ENCODE results near the gene USP1. TPM values are rescaled to one million over a fixed set of nuclear protein-coding genes. Genes with fewer than 3 reads are reported as not detected.
A peak's percentile ranks its signal among the peaks of the same experiment; 100 is the strongest.

USP1 gene
- total RNA-seq (10 to 100 TPM; 20.5 to 42.1 TPM), polyA plus RNA-seq (10 to 100 TPM in 1 of 2 donors, 1 to 10 TPM in 1; 10.0 to 13.1 TPM)
- long read RNA-seq, donor 1, transcript USP1-201 (9 exons, 3,996 nt): major isoform, 7 of 18 reads
- long read RNA-seq, donor 1, partial matches to known transcripts: 11 of 18 reads
- long read RNA-seq, donor 1, other reads (novel, unspliced or antisense): 0 of 18 reads
- long read RNA-seq, donor 2, partial matches to known transcripts: 9 of 9 reads
- long read RNA-seq, donor 2, other reads (novel, unspliced or antisense): 0 of 9 reads
- long read RNA-seq, donor 3, partial matches to known transcripts: 11 of 13 reads
- long read RNA-seq, donor 3, other reads (novel, unspliced or antisense): 0 of 13 reads
- long read RNA-seq, donor 4, partial matches to known transcripts: 24 of 24 reads
- long read RNA-seq, donor 4, other reads (novel, unspliced or antisense): 0 of 24 reads
- long read RNA-seq, donor 5, transcript USP1-201 (9 exons, 3,996 nt): major isoform, 5 of 27 reads
- long read RNA-seq, donor 5, partial matches to known transcripts: 22 of 27 reads
- long read RNA-seq, donor 5, other reads (novel, unspliced or antisense): 0 of 27 reads

- WGBS, 2 donors: 0% methylated on average over 75 to 76 of the region's 76 CpGs
- Histone ChIP-seq H3K4me3 (peak within 1 kb of the TSS; percentile 92), H3K27ac (ENCODE audit: low read depth in 1 of 2, low read length in 1 of 2) (peak within 1 kb of the TSS; percentile 97 to 100), H3K9ac (ENCODE audit: insufficient read depth in 1 of 2, low read length in 2 of 2) (peak within 1 kb of the TSS; percentile 87 to 98), H3K4me1 (ENCODE audit: control insufficient read depth in 5 of 5, insufficient read depth in 5 of 5, low read length in 5 of 5) (peaks cover 0 to 24% (median 4%) of the 10 kb centered on the region in 5 donors), H3K36me3 (ENCODE audit: control insufficient read depth in 4 of 4, insufficient read depth in 4 of 4, low read length in 4 of 4) (peaks cover 0 to 9% (median 3%) of the 10 kb centered on the region in 4 donors), H3K9me3 (ENCODE audit: control insufficient read depth in 4 of 4, insufficient read depth in 3 of 4, low read length in 3 of 4) (no peaks in the 10 kb centered on the region), H3K27me3 (ENCODE audit: control insufficient read depth in 3 of 3, insufficient read depth in 3 of 3, low read length in 2 of 3) (no peaks in the 10 kb centered on the region)
- DNase-seq: peak in 2 of 3 donors; percentile 99 to 100
- ATAC-seq (ENCODE audit: insufficient read depth, low FRiP score): peak; percentile 89
- TF ChIP-seq CTCF (IDR thresholded peaks at IDR 0.05; ENCODE audit: control extremely low read depth, extremely low read depth): no peak
Measured at GRCh38 chr1:62436466-62437272, at the start of gene USP1. TSS of gene USP1 (plus strand) at chr1:62437049. CDS start at chr1:62439868, 2,819 bp downstream.

- Histone ChIP-seq H3K27me3 (ENCODE audit: control insufficient read depth in 3 of 3, insufficient read depth in 3 of 3, low read length in 2 of 3) (no peaks in the 10 kb centered on the region), H3K4me3 (no peak overlapping the region), H3K9ac (ENCODE audit: insufficient read depth in 1 of 2, low read length in 2 of 2) (no peak overlapping the region), H3K27ac (ENCODE audit: low read depth in 1 of 2, low read length in 1 of 2) (no peak overlapping the region), H3K4me1 (ENCODE audit: control insufficient read depth in 5 of 5, insufficient read depth in 5 of 5, low read length in 5 of 5) (peaks cover 0 to 18% (median 13%) of the 10 kb centered on the region in 5 donors), H3K36me3 (ENCODE audit: control insufficient read depth in 4 of 4, insufficient read depth in 4 of 4, low read length in 4 of 4) (no peaks in the 10 kb centered on the region), H3K9me3 (ENCODE audit: control insufficient read depth in 4 of 4, insufficient read depth in 3 of 4, low read length in 3 of 4) (no peaks in the 10 kb centered on the region)
- ATAC-seq (ENCODE audit: insufficient read depth, low FRiP score) (no peak), DNase-seq (no peak)
- WGBS, 2 donors: 94 to 95% methylated on average over 6 of the region's 6 CpGs
- TF ChIP-seq CTCF (IDR thresholded peaks at IDR 0.05; ENCODE audit: control extremely low read depth, extremely low read depth): no peak
Measured at GRCh38 chr1:62389531-62389930, 47.3 kb upstream of the USP1 start.

DNA sequence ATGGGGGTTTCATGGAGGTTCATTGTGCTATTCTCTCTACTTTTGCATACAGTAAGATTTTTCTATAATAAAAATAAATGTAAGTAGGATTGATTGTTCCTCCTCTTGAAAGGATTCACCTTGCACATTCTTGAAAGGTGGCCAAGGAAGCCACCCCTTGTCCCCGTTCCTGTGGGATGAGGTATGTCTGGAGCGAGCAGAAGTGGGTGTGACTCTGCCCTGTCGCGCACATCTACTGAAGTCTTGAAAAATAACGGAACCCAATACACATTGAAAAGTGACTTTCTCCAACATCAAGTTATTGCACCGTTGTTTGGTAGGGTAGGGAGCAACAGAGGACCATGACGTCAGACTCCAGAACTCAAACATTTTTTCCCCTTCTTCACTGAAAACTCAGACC lies 46.8 kb upstream of the USP1 start:
- Histone ChIP-seq H3K27me3 (ENCODE audit: control insufficient read depth in 3 of 3, insufficient read depth in 3 of 3, low read length in 2 of 3) (no peaks in the 10 kb centered on the region), H3K9ac (ENCODE audit: insufficient read depth in 1 of 2, low read length in 2 of 2) (no peak overlapping the region), H3K4me1 (ENCODE audit: control insufficient read depth in 5 of 5, insufficient read depth in 5 of 5, low read length in 5 of 5) (peaks cover 0 to 14% (median 13%) of the 10 kb centered on the region in 5 donors), H3K4me3 (no peak overlapping the region), H3K27ac (ENCODE audit: low read depth in 1 of 2, low read length in 1 of 2) (no peak overlapping the region), H3K36me3 (ENCODE audit: control insufficient read depth in 4 of 4, insufficient read depth in 4 of 4, low read length in 4 of 4) (no peaks in the 10 kb centered on the region), H3K9me3 (ENCODE audit: control insufficient read depth in 4 of 4, insufficient read depth in 3 of 4, low read length in 3 of 4) (no peaks in the 10 kb centered on the region)
- WGBS, 2 donors: 88 to 96% methylated on average over 7 of the region's 7 CpGs
- DNase-seq (no peak), ATAC-seq (ENCODE audit: insufficient read depth, low FRiP score) (no peak)
- no peak for TF ChIP-seq CTCF (IDR thresholded peaks at IDR 0.05; ENCODE audit: control extremely low read depth, extremely low read depth)

Measured in lung (tissue), 16 donors.